Neural crest cell (in vitro differentiated cells): Measurements from ENCODE around the gene CCDC8. TPM values are rescaled to one million over a fixed set of nuclear protein-coding genes. Genes with fewer than 3 reads are reported as not detected.

Experiments used
- DNase-seq: peaks from one replicate; pipeline ENCODE4 v3.0.0; 2021; ENCODE audit warnings: low read depth, mixed read lengths, low spot score
- H3K27ac Mint-ChIP-seq: one replicate; pipeline ENCODE4 v1.8.0; 2021; ENCODE audit warnings: mild to moderate bottlenecking, mixed read lengths; ENCODE audit not compliant: unreplicated experiment
- H3K27me3 Mint-ChIP-seq: 2 replicates; pipeline ENCODE4 v1.8.0; 2021; ENCODE audit warnings: low read depth, mild to moderate bottlenecking, mixed read lengths
- H3K36me3 Mint-ChIP-seq: 2 replicates; pipeline ENCODE4 v1.8.0; 2021; ENCODE audit warnings: low read depth, mild to moderate bottlenecking, mixed read lengths
- H3K4me1 Mint-ChIP-seq: 2 replicates; pipeline ENCODE4 v1.8.0; 2021; ENCODE audit warnings: mixed read lengths
- H3K4me3 Mint-ChIP-seq: one replicate; pipeline ENCODE4 v1.8.0; 2021; ENCODE audit warnings: mild to moderate bottlenecking, mixed read lengths
- H3K9me3 Mint-ChIP-seq: 2 replicates; pipeline ENCODE4 v1.8.0; 2021; ENCODE audit warnings: mixed read lengths
- total RNA-seq: library from RNA; stranded (reverse); gene quantifications from 2 replicates; pipeline ENCODE4 v1.2.1, GENCODE V29; 2021
- TF ChIP-seq, protein P1 (sequence below): fragments of 200-600 bp; sonication (generic); conservative IDR thresholded peaks from 2 replicates; pipeline ENCODE4 v1.5.0; 2021; ENCODE audit warnings: antibody characterized with exemption, mild to moderate bottlenecking

The CCDC8 gene
- total RNA-seq, 1 donor from 2014 or later: 23.9 TPM

GRCh38 chr19:46368116-46368515 is 45.2 kb downstream of the CCDC8 start:
- Mint-ChIP-seq H3K4me3 (no peak overlapping the region), H3K4me1 (peaks cover 14% of the 10 kb centered on the region), H3K9me3 (no peaks in the 10 kb centered on the region), H3K27me3 (no peaks in the 10 kb centered on the region), H3K27ac (no peak overlapping the region), H3K36me3 (peaks cover 4% of the 10 kb centered on the region)
- TF ChIP-seq, protein P1, sequence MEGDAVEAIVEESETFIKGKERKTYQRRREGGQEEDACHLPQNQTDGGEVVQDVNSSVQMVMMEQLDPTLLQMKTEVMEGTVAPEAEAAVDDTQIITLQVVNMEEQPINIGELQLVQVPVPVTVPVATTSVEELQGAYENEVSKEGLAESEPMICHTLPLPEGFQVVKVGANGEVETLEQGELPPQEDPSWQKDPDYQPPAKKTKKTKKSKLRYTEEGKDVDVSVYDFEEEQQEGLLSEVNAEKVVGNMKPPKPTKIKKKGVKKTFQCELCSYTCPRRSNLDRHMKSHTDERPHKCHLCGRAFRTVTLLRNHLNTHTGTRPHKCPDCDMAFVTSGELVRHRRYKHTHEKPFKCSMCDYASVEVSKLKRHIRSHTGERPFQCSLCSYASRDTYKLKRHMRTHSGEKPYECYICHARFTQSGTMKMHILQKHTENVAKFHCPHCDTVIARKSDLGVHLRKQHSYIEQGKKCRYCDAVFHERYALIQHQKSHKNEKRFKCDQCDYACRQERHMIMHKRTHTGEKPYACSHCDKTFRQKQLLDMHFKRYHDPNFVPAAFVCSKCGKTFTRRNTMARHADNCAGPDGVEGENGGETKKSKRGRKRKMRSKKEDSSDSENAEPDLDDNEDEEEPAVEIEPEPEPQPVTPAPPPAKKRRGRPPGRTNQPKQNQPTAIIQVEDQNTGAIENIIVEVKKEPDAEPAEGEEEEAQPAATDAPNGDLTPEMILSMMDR: no peak
- no peak for DNase-seq

- Mint-ChIP-seq H3K4me3 (no peak overlapping the region), H3K27me3 (no peaks in the 10 kb centered on the region), H3K9me3 (no peaks in the 10 kb centered on the region), H3K4me1 (peaks cover 7% of the 10 kb centered on the region), H3K27ac (no peak overlapping the region), H3K36me3 (peaks cover 4% of the 10 kb centered on the region)
- TF ChIP-seq, protein P1: no peak
- DNase-seq: no peak
Observed at GRCh38 chr19:46367426-46367825, 45.9 kb downstream of the CCDC8 start.

DNA sequence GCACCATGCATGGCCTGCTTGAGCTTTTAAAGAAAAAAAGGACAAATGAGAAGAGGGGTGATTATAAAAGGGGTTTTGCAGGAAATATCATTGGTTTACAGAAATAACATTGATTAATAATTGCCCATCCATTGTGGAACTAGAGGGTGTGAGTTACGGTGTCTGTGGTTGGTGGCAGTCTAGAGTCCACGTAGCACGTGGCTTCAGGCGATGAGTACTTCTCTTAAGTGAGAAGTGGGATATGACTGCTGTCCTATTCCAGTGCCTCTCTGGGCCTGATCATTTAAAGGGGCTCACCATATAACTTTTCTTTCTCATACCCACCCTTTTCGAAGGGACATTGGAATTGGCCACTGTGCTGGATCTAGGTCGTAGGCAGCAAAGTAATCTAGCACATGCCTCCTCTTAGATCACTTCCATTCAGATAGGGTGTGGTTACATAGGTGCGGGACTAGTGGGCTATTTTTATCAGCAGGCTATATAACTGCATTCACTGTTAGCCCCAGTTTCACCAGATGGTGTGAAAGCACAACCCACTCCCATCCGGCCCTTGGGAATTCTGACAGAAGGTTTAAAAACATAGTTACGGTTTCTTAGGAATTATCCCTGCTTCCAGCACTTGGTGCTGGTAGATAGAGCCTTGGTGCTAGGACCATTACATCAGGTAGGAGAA is 46.6 kb downstream of the CCDC8 start:
- H3K27ac Mint-ChIP-seq: no peak overlapping the region
- TF ChIP-seq, protein P1: no peak

GRCh38 chr19:46365561-46365960 is 47.8 kb downstream of the CCDC8 start:
- Mint-ChIP-seq H3K4me3 (no peak overlapping the region), H3K36me3 (peaks cover 4% of the 10 kb centered on the region), H3K27ac (no peak overlapping the region), H3K4me1 (no peaks in the 10 kb centered on the region), H3K9me3 (no peaks in the 10 kb centered on the region), H3K27me3 (no peaks in the 10 kb centered on the region)
- DNase-seq: no peak
- TF ChIP-seq, protein P1: no peak

More for the DNA sequence above, 46.6 kb downstream of the CCDC8 start:
- Mint-ChIP-seq H3K4me1 (peaks cover under 1% of the 10 kb centered on the region), H3K27me3 (no peaks in the 10 kb centered on the region), H3K4me3 (no peak overlapping the region), H3K9me3 (no peaks in the 10 kb centered on the region), H3K36me3 (peaks cover 4% of the 10 kb centered on the region)
- DNase-seq: no peak

DNA sequence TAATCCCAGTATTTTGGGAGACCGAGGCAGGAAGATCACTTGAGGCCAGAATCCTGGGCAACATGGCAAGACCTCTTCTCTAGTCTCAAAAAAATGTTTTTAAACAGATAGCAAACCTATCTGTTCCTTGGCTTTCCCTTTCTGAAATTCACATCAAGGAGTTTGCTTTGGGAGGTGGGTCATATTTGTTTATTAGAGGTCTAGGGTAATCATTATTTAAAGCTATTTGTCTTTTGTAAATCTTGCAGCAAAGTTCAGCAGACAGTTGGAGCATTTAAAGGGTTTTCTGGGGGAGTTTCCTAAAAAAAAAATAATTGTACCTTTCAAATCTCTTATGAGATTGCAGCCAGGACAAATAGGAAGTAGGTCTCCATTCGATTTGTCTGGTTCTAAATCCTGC is 49.0 kb downstream of the CCDC8 start:
- TF ChIP-seq, protein P1: no peak
- H3K36me3 Mint-ChIP-seq: peaks cover 4% of the 10 kb centered on the region
- H3K4me1 Mint-ChIP-seq: no peaks in the 10 kb centered on the region
- no peaks in the 10 kb centered on the region for H3K9me3 Mint-ChIP-seq
- no peak overlapping the region for H3K4me3 Mint-ChIP-seq
- no peak for DNase-seq
- no peaks in the 10 kb centered on the region for H3K27me3 Mint-ChIP-seq
- no peak overlapping the region for H3K27ac Mint-ChIP-seq
